ENCODE data around the gene F12.

DNA sequence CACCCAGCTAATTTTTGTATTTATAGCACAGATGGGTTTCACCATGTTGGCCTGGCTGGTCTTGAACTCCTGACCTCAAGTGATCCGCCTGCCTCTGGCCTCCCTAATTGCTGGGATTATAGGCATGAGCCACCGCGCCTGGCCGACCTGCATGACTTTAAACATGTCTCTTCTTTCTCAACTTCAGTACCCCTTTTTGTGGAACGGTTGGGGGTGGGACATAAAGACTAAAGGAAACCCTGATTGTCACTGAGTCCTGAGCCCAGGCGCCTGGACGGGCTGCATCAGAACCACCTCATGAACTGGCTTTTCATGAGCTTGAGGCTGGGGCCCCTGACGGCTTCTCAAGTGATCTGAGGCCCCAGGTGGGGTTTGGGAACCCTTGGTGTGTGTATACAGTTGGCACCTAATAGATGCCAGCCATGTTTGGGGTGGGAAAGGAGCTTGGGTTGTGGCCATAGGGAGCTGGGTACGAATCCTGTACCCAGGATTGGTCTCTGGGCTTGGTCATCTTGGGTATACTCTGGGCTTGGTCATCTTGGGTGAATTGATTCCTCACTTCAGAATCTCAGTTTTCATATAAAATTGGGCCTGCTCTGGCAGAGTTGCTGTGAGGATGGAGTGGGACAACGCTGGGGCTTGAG is 19.3 kb upstream of the F12 start:
- TF ChIP-seq, protein P1, sequence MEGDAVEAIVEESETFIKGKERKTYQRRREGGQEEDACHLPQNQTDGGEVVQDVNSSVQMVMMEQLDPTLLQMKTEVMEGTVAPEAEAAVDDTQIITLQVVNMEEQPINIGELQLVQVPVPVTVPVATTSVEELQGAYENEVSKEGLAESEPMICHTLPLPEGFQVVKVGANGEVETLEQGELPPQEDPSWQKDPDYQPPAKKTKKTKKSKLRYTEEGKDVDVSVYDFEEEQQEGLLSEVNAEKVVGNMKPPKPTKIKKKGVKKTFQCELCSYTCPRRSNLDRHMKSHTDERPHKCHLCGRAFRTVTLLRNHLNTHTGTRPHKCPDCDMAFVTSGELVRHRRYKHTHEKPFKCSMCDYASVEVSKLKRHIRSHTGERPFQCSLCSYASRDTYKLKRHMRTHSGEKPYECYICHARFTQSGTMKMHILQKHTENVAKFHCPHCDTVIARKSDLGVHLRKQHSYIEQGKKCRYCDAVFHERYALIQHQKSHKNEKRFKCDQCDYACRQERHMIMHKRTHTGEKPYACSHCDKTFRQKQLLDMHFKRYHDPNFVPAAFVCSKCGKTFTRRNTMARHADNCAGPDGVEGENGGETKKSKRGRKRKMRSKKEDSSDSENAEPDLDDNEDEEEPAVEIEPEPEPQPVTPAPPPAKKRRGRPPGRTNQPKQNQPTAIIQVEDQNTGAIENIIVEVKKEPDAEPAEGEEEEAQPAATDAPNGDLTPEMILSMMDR (IDR thresholded peaks at IDR 0.05) = no peak
- no peak for TF ChIP-seq POLR2AphosphoS5 (IDR thresholded peaks at IDR 0.05; ENCODE audit: low read depth, low read length)
- TF ChIP-seq, protein P2, sequence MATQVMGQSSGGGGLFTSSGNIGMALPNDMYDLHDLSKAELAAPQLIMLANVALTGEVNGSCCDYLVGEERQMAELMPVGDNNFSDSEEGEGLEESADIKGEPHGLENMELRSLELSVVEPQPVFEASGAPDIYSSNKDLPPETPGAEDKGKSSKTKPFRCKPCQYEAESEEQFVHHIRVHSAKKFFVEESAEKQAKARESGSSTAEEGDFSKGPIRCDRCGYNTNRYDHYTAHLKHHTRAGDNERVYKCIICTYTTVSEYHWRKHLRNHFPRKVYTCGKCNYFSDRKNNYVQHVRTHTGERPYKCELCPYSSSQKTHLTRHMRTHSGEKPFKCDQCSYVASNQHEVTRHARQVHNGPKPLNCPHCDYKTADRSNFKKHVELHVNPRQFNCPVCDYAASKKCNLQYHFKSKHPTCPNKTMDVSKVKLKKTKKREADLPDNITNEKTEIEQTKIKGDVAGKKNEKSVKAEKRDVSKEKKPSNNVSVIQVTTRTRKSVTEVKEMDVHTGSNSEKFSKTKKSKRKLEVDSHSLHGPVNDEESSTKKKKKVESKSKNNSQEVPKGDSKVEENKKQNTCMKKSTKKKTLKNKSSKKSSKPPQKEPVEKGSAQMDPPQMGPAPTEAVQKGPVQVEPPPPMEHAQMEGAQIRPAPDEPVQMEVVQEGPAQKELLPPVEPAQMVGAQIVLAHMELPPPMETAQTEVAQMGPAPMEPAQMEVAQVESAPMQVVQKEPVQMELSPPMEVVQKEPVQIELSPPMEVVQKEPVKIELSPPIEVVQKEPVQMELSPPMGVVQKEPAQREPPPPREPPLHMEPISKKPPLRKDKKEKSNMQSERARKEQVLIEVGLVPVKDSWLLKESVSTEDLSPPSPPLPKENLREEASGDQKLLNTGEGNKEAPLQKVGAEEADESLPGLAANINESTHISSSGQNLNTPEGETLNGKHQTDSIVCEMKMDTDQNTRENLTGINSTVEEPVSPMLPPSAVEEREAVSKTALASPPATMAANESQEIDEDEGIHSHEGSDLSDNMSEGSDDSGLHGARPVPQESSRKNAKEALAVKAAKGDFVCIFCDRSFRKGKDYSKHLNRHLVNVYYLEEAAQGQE (IDR thresholded peaks at IDR 0.05; ENCODE audit: insufficient read depth in 1 of 2, low read depth in 2 of 2, low read length in 1 of 2) = no peak
- no peak for TF ChIP-seq TCF7L2 (IDR thresholded peaks at IDR 0.05; ENCODE audit: low read depth, low read length)

Data from Panc1 (cell line).